Spleen (tissue), 10 donors: ENCODE results near the gene OR2AJ1. TPM values are rescaled to one million over a fixed set of nuclear protein-coding genes. Genes with fewer than 3 reads are reported as not detected.

ENCODE experiments used
- polyA plus RNA-seq, 3 donors: library from polyadenylated mRNA; stranded (reverse); fragments of 200-250 nt; gene quantifications; one replicate each; pipeline ENCODE4 v1.2.1, GENCODE V29; 2013
- total RNA-seq, 7 donors: library from RNA; depleted of rRNA in 3 of 7; stranded (reverse); fragments of >200 nt in 3 of 7; fragmentation: NEBNext Ultra II Directional in 4 of 7; extraction: Animal tissue kit (Norgen Biotek cat#: 25700) in 4 of 7; gene quantifications; one replicate each; pipeline versions ENCODE4 v1.1.0 to v1.2.1, GENCODE V29; 2016 to 2021
- donor health status: healthy with polysubstance abuse.
- donor health status: DM: no; HTN: no; CAD: no; lungs with moderate emphysema.
- donor health status: DM: no; HTN: no; CAD: no.
- donor health status: Bipolar disorder and iron deficiency.
- donor health status: healthy.
- donor health status: DM: no; HTN: no; CAD: no.
- donor health status: DM: yes; HTN: yes; CAD: no.

OR2AJ1 gene
- total and polyA plus RNA-seq, 10 donors, result 0.03 to 2.1 (median 0.97) TPM; not detected in 3

Other genes starting within 250 kb of the OR2AJ1 start
- not detected for gene OR13G1, start 245.2 kb upstream of the OR2AJ1 start, total RNA-seq
- gene OR13G1, start 245.2 kb upstream of the OR2AJ1 start, polyA plus RNA-seq, result not detected
- gene OR6F1, start 208.2 kb upstream of the OR2AJ1 start, total RNA-seq, result not detected
- not detected for gene OR6F1, start 208.2 kb upstream of the OR2AJ1 start, polyA plus RNA-seq
- under 1 TPM in 2 of 7 donors, not detected in 5; 0.38 to 0.73 TPM for gene OR14K1, start 186.3 kb upstream of the OR2AJ1 start, total RNA-seq
- not detected for gene OR14K1, start 186.3 kb upstream of the OR2AJ1 start, polyA plus RNA-seq
- not detected for gene OR14A2, start 176.7 kb upstream of the OR2AJ1 start, total RNA-seq
- gene OR14A2, start 176.7 kb upstream of the OR2AJ1 start, polyA plus RNA-seq, result not detected
- gene OR1C1, start 164.3 kb upstream of the OR2AJ1 start, total RNA-seq, result not detected
- gene OR1C1, start 164.3 kb upstream of the OR2AJ1 start, polyA plus RNA-seq, result not detected
- not detected for gene OR14A16, start 100.8 kb upstream of the OR2AJ1 start, total RNA-seq
- not detected for gene OR14A16, start 100.8 kb upstream of the OR2AJ1 start, polyA plus RNA-seq
- not detected for gene OR11L1, start 83.0 kb upstream of the OR2AJ1 start, total RNA-seq
- gene OR11L1, start 83.0 kb upstream of the OR2AJ1 start, polyA plus RNA-seq, result not detected
- gene TRIM58, start 67.7 kb upstream of the OR2AJ1 start, total RNA-seq, result 10 to 100 TPM in 4 of 7 donors, 1 to 10 TPM in 3; 2.8 to 68.8 (median 11.3) TPM
- 1 to 10 TPM in 1 of 3 donors, under 1 TPM in 2; 0.17 to 2.1 (median 0.21) TPM for gene TRIM58, start 67.7 kb upstream of the OR2AJ1 start, polyA plus RNA-seq
- gene OR2W3, start 29.3 kb upstream of the OR2AJ1 start, total RNA-seq, result 10 to 100 TPM in 1 of 7 donors, 1 to 10 TPM in 5, not detected in 1; 1.1 to 11.2 (median 4.7) TPM
- under 1 TPM in 2 of 3 donors, not detected in 1; 0.29 to 0.35 TPM for gene OR2W3, start 29.3 kb upstream of the OR2AJ1 start, polyA plus RNA-seq
- not detected for gene OR2T8, start 4.6 kb upstream of the OR2AJ1 start, total RNA-seq
- gene OR2T8, start 4.6 kb upstream of the OR2AJ1 start, polyA plus RNA-seq, result under 1 TPM in 1 of 3 donors, not detected in 2; 0.06 TPM
- 1 to 10 TPM in 5 of 7 donors, under 1 TPM in 2; 0.65 to 3.8 (median 1.8) TPM for gene OR2L8, start 24.0 kb downstream of the OR2AJ1 start, total RNA-seq
- gene OR2L8, start 24.0 kb downstream of the OR2AJ1 start, polyA plus RNA-seq, result not detected
- gene OR2AK2, start 40.3 kb downstream of the OR2AJ1 start, total RNA-seq, result 1 to 10 TPM in 4 of 7 donors, under 1 TPM in 3; 0.49 to 3.1 (median 1.5) TPM
- not detected for gene OR2AK2, start 40.3 kb downstream of the OR2AJ1 start, polyA plus RNA-seq
- 1 to 10 TPM in 1 of 7 donors, under 1 TPM in 6; 0.29 to 3.1 (median 0.46) TPM for gene OR2L5, start 88.8 kb downstream of the OR2AJ1 start, total RNA-seq
- gene OR2L5, start 88.8 kb downstream of the OR2AJ1 start, polyA plus RNA-seq, result under 1 TPM in 1 of 3 donors, not detected in 2; 0.03 TPM
- gene OR2L2, start 105.2 kb downstream of the OR2AJ1 start, total RNA-seq, result 1 to 10 TPM in 4 of 7 donors, under 1 TPM in 3; 0.19 to 5.2 (median 1.0) TPM
- under 1 TPM; 0.04 to 0.32 (median 0.05) TPM for gene OR2L2, start 105.2 kb downstream of the OR2AJ1 start, polyA plus RNA-seq
- 1 to 10 TPM in 1 of 7 donors, under 1 TPM in 6; 0.27 to 1.0 (median 0.32) TPM for gene OR2L3, start 121.9 kb downstream of the OR2AJ1 start, total RNA-seq
- gene OR2L3, start 121.9 kb downstream of the OR2AJ1 start, polyA plus RNA-seq, result under 1 TPM in 1 of 3 donors, not detected in 2; 0.06 TPM
- gene OR2L13, start 170.3 kb downstream of the OR2AJ1 start, total RNA-seq, result 1 to 10 TPM in 1 of 7 donors, under 1 TPM in 4, not detected in 2; 0.23 to 1.1 (median 0.60) TPM
- gene OR2L13, start 170.3 kb downstream of the OR2AJ1 start, polyA plus RNA-seq, result under 1 TPM; 0.14 to 0.32 (median 0.22) TPM
- gene OR2M5, start 220.3 kb downstream of the OR2AJ1 start, total RNA-seq, result not detected
- gene OR2M5, start 220.3 kb downstream of the OR2AJ1 start, polyA plus RNA-seq, result not detected
- gene OR2M2, start 249.9 kb downstream of the OR2AJ1 start, total RNA-seq, result not detected
- gene OR2M2, start 249.9 kb downstream of the OR2AJ1 start, polyA plus RNA-seq, result not detected